PC-3 (cell line): ENCODE data around the gene SLC4A5.

ENCODE experiments used
- CTCF ChIP-seq: fragments of 300-600 bp; sonication (generic); conservative IDR thresholded peaks from 2 replicates; pipeline ENCODE4 v1.5.1; 2017; ENCODE audit warnings: antibody characterized with exemption, low read depth, mild to moderate bottlenecking, low read length
- EZH2 ChIP-seq: fragments of 300-600 bp; sonication (generic); IDR thresholded peaks from one replicate; pipeline ENCODE4 v1.6.1; 2017; ENCODE audit warnings: antibody characterized with exemption, mild to moderate bottlenecking, low read length; ENCODE audit not compliant: unreplicated experiment
- EZH2phosphoT487 ChIP-seq: fragments of 300-600 bp; sonication (generic); IDR thresholded peaks from 2 replicates; pipeline ENCODE4 v1.6.1; 2018; ENCODE audit warnings: mild to moderate bottlenecking, antibody characterized with exemption, low read length, borderline replicate concordance

- TF ChIP-seq CTCF: no peak
- no peak for TF ChIP-seq EZH2
- TF ChIP-seq EZH2phosphoT487: no peak
Measured at GRCh38 chr2:74292751-74293150, 50.5 kb downstream of the SLC4A5 start.
